Fibroblast of upper back skin (primary cell): Measurements from ENCODE around the gene ZNF341.

Source experiments
- DNase-seq: peaks from one replicate; pipeline ENCODE4 v3.0.0-alpha.2; 2013

The ZNF341 gene

DNA sequence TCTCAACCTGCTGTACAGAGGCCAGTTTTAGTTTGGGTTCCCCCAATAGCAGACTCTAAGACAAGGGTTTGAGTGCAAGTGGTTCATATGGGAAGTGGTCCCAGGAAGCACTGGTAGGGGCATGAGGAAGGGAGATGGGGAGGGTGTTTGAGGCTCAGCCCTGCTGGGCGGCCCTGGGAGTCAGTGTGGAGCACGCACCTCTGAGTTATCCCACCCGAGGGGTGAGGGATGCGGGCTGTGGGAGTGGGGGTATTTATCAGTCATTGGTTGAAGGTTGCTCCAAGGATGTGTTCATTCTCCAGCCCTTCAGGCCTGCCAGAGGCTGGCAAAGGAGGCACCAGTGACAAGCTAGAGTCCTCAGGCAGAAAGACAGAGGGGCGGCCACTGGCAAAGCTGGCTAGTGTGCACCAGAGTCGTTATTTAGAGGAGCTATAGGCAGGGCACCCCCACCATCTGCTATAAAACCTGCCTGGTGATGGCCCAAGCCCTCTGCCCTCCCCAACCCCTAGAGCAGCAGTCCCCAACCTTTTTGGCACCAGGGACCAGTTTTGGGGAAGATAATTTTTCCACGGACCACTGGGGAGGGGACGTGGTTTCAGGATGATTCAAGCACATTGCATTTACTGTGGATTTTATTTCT lies 28.2 kb upstream of the ZNF341 start:
- no peak for DNase-seq

DNA sequence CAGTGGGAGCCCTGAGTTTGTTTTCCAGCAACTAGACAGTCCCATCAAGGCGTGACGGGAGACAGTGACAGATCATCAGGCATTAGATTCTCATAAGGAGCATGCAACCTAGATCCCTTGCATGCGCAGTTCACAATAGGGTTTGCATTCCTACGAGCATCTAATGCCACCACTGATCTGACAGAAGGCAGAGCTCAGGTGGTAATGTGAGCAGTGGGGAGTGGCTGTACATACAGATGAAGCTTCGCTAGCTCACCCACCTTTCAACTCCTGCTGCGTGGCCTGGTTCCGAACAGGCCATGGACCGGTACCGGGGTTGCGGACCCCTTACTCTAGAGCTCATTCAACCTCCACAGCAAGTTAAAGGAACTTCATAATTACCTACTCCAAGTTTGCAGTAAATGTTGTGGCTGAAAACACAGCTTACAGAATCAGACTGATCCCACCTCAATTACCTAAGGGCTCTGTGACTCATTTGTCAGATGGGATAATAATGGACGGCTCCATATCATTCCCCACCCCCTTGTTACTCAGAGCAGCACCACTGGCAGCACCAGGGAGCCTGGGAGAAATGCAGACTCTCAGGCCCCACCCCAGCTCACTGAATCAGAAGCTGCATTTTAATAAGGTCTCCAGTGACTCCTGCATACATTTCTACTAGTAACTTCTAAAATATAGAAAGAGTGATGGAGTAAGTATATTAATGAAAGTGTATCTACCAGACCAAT lies 27.4 kb upstream of the ZNF341 start:
- DNase-seq: no peak

DNA sequence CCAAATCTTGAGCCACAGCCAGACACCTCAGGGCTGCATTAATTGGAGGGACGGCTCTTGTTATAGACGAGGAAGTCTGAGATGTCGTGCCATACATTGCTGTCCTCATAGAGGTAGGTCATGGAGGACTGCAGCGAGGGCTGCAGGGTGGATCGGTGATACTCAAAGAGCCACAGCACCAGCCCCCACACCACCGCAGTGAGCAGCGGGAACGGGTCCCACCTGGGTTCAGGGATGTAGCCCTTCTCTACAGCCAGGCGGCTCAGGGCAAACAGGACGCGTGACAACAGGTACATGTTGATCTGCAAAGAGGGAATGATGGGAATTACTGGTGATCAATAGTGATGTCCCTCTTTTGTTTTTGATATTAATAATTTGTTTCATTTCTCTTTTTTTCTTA lies 24.1 kb upstream of the ZNF341 start:
- no peak for DNase-seq

DNA sequence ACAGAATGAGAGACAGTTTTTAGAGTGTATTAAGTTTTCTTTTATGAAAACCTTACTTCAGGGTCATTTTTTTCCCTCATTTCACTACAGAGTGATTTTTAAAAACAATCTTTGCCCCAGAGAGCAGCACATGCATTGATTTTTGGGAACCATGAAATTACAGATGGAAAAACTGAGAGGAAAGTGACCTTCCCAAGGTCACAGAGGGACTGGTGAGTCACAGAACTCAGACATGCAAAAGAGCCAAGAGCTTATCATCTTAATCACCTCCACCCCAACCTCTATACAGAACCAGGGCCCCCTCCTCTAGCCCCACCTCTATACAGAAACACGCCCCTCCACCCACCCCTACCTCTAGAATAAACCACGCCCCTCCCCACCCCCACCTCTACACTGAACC lies 22.4 kb upstream of the ZNF341 start:
- no peak for DNase-seq

DNA sequence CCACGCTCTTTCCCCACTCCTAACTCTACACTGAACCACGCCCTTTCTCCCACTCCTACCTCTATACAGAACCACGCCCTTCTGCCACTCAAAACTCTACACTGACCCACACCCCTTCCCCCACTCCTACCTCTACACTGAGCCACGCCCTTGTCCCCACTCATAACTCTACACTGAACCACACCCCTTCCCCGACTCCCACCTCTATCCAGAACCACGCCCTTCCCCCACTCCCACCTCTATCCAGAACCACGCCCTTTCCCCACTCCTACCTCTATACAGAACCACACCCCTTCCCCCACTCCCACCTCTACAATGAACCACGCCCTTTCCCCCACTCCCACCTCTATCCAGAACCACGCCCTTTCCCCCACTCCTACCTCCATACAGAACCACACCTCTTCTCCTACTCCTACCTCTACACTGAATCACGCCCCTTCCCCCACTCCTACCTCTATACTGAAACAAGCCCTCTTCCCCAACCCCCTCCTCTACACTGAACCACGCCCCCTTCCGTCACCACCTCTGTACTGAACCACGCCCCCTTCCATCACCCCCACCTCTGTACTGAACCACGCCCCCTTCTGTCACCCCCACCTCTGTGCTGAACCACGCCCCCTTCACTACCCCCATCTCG lies 21.8 kb upstream of the ZNF341 start:
- no peak for DNase-seq

DNA sequence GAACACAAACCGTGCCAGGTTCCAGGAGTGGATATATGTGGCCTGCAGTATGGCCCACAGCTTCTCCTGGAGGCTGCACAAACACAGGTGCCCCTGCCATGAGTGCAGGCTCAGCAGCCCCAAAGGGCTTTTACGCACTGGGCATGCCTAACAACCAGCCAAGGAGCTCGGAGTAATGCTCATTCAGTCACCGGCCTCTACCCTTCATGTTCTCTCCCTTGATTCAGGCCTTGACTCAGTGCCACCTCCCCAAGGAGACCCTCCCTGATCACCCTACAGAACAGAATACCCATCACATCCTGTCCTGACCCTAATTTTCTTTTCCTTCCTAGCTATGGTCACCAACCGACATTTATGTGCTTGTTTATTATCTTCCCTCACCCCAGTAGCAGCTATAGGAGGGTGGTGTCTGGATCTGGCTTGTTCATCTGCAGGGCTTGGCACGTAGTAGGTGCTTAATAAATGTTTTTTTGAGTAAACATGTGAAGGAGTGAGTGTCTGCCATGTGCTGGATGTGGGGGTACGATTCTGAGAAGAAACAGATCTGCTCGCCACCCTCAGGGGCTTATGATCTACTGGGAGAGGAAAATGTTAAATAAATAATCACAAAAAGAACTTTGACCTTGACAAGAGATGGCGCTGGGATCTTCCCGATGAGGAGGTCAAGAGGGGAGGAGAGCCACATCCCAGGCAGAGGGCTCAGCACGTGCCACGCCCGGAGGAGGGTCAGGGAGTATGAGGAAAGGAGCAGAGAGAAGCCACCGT lies 20.9 kb upstream of the ZNF341 start:
- DNase-seq: no peak

DNA sequence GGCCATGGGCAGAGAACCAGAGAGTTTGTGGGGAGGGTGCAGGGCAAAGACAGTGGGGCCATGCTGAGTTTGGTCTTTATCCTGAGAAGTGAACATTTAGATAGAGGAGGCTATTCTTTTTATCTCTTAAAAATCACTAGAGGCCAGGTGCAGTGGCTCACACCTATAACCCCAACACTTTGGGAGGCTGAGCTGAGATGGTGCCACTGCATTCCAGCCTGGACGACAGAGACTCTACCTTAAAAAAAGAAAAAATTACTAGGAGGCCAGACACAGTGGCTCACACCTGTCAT lies 20.4 kb upstream of the ZNF341 start:
- DNase-seq: no peak

DNA sequence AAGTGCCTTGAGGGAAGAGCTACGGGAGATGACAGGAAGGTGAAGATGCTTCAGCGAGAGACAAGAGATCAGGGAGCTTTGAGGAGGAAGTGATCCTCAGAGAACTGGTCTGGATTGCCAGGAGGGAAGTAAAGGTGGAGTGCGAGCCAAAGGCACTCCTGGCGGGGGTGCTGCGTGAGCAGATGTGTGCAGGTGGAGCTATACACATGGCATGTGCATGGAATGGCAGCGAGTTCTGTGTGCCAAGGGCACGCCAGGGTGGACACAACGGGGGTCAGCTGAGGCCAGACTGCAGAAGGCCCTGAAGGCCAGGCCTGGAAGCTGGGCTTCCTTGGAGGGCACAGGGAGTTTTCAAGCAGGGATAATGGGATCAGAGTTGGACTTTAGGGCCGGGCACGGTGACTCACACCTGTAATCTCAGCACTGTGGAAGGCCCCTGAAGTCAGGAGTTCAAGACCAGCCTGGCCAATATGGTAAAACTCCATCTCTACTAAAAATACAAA lies 17.9 kb upstream of the ZNF341 start:
- DNase-seq: no peak

DNA sequence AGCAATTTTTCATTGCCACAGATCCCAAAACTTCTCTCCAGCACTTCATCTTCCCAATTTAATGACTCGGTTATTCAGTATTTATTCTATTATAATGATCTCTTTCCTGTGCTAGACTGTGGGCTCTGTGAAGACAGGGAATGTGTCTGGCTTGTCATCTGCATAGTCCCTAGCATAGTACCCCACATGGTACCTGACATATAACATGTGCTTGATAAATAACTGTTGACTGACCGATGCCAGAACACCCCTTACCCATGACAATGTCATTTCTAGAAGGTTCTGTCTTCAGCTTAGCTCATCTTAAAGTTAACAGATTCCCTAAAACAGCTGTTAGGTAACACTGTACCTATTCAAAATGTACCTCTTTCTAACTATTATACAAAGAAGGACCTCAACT lies 15.3 kb upstream of the ZNF341 start:
- DNase-seq: no peak

DNA sequence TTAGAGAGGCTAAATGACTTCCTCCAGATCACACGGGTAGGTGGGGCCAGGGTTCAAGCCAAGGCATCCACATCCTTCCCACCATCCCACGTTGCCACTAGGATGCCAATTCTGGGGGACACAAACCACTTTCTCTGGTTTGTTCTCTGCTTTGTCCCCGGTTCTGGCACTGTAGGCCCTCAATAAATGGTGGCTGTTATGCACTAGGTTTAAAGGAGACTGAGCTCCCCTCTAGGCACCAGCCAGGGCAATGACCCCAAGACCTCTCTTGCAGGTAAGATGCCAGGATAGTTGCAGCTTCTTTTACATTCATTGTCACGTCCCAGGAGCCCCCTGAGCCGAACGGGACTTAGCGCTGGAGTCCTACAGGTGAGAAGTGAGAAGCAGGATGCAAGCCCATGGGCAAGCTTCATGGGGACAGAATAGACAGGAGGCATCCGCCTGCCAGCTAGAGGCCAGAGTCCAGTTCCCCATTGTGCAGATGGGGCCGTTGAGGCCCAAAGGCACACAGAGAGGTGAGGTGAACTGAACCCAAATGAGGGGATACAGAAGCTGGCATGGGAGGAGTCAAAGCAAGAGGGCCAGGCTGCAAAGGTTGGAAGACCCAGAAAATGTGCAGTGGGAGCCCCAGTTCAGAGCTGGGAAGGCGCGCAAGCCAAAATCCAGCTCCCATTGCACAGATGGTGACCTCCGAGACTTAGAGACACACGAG lies 12.4 kb upstream of the ZNF341 start:
- no peak for DNase-seq

DNA sequence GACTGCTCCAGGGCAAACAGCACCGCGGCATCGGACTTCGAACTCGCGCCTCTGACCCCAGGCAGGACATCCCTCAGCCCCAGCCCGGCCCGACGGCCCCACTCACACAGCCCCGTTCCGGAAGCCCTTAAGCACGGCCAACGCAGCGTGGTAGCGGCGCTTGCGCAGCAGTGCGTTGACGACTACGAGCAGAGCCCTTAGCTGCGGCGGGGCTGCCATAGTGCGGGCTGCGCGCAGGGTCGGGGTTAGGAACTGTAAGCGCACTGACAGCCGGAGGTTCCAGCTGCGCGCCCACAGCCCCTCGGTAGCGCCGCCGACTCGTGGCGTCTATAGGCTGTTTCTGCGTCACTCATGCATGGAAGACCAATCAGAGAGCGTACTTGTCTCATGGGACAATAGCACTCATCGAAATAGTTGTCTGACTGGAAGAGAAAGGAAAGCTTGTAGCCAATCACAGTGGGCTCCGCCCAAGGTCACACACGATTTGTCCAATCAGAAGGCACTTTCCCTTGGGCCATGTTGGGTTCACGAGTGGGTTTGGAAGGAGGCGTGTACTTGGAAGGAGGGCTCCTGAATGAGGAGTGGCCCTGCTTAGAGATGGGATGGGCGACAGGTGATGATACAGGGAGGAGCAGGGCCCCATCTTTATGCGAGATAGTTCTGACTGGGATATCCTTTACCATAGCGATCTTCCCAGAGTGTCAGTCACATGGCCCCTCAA lies 11.6 kb upstream of the ZNF341 start, which contains the start of gene PXMP4:
TSS of gene PXMP4 (minus strand) at position 322 of the 721 bp plus-strand sequence. CDS start at position 219, 103 bp downstream.
- DNase-seq: peak; percentile 99

DNA sequence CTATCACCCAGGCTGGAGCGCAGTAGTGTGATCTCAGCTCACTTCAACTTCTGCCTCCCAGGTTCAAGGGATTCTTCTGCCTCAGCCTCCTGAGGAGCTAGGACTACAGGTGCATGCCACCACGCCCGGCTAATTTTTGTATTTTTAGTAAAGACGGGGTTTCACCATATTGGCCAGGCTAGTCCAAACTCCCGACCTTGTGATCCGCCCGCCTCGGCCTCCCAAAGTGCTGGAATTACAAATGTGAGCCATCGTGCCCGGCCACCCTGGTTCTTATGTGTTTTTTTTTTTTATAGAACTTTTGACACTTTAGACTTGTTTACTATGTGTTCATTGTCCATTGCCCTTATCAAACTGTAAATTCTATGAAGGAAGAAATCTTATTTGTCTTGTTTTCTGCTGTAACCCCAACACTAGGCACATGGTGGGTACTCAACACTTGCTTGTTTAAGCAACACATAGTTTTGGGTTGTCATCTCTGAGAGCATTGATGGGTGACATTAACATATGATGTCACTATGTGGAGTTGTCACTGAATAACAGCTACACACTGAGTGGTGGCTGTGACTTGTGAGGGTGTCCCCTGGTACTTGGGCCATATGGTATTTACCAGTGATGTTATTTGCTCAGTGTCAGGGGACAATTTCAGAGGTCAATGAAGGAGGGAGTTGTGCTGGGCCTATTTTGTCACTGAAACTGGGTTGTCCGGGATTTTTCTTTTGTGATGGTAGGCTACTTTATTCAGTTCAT lies 10.2 kb upstream of the ZNF341 start:
- no peak for DNase-seq

DNA sequence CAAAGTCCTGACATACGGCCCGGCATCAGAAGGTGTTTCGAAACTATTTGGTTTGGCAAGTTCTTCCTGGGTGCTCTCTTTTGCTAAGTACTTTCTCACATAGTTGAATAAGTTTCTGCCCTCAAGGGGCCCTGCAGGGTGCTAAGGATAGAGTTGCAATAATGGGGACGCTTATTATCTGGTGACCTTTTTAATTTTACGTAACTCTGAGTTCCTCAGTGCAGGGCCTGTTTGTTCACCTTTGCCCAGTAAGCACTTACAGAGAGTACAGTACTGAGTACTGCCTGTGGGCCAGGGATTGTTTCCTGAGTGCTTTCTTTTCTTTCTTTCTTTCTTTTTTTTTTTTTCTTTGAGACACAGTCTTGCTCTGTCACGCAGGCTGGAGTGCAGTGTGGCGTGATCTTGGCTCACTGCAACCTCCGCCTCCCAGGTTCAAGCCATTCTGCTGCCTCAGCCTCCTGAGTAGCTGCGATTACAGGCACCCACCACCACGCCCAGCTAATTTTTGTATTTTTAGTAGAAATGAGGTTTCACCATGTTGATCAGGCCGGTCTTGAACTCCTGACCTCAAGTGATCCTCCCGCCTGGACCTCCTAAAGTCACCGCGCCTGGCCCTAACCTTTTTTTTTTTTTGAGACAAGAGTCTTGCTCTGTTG lies 7.2 kb upstream of the ZNF341 start:
- no peak for DNase-seq

DNA sequence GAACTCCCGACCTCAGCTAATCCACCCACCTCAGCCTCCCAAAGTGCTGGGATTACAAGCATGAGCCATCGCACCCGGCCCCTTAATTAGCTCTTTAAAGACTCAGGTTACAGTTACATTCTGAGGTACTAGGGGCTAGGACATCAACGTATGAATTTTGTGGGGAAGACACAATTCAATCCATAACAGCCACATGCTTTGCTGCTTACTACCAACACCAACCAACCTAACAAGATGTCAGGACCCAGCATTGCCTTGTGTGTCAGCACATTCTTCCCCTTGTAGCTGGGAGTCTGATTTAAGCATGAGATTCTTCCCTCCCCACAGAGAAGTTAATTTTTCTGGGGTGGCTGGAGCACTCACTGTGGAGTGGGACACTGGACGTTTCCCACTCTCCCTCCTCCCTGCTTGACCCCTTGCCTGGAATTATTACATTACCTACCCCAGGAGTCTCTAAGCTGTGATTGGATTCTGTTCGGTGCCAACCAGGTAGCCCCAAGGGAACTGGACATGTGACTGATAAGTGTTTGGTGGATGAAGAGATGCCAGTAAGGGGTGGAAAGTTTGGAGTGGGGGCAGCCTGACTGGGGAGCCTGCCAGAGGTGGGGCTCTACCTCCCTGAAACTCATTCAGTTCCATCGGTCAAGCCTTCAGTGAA lies 6.1 kb upstream of the ZNF341 start:
- DNase-seq: no peak

DNA sequence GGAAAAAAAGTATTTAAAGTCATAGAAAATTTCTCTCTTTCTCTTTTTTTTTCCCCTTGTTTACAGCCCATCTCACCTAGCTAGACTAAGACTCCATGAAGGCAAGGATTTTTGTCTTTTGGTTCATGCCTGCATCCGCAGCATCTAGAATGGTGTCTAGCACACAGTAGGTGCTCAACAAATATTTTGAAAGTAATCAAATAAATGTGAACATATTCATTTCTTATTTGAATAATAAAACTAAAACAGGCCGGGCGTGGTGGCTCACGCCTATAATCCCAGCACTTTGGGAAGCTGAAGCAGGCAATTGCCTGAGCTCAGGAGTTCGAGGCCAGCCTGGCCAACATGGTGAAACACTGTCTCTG lies 4.7 kb upstream of the ZNF341 start:
- no peak for DNase-seq

DNA sequence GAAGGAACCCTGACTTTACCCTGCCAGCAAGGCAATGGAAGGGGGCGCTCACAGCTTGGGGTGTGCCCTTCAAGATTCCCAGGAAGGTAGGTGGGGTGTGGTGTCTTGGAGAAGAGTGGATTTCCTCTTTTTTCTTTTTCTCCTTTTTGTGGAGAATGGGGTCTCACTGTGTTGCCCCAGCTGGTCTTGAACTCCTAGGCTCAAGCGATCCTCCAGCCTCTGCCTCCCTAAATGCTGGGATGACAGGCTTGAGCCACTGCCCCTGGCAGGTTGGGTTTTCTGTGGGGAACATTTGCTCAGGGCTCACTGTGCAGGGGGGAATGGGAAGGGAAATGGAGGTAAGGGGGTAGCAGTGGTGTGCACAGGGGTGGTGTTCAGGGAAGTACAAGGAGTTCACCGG lies 4.0 kb upstream of the ZNF341 start:
- no peak for DNase-seq

DNA sequence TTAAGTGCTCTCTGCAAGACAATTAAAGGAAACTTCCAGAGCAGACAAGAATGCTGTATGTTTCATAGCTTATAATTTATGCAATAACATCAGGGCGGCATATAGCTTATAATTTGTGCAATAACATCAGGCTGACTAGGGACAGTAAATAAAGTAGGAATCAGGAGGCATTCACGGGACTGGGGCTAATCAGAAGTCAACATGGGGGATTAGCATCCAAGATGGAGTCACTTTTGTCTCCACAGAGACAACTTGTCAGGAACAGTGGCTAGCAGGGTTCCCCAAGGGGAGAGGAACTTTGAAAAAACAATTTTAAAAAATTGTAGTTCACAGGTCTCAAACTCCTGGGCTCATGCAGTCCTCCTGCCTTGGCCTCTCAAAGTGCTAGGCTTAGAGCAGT lies 3.3 kb upstream of the ZNF341 start:
- DNase-seq: no peak

DNA sequence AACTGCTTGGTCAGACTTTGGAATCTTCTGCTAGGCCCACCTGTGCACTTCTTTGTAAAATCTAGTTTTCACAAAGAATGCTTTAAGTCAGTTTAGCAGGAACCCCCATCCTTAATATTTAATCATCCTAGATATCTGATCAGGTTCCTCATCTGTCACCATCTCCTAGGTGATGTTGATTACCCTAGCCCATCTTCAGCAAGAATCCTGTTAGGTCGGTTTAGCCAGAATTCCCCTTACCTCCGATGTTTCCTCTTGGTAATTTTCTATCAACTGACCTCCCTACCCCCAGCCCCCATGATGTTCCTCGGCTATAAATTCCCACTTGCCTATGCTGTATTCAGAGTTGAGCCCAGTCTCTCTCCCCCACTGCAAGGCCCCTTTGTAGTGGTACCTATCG lies 2.7 kb upstream of the ZNF341 start:
- DNase-seq: no peak

DNA sequence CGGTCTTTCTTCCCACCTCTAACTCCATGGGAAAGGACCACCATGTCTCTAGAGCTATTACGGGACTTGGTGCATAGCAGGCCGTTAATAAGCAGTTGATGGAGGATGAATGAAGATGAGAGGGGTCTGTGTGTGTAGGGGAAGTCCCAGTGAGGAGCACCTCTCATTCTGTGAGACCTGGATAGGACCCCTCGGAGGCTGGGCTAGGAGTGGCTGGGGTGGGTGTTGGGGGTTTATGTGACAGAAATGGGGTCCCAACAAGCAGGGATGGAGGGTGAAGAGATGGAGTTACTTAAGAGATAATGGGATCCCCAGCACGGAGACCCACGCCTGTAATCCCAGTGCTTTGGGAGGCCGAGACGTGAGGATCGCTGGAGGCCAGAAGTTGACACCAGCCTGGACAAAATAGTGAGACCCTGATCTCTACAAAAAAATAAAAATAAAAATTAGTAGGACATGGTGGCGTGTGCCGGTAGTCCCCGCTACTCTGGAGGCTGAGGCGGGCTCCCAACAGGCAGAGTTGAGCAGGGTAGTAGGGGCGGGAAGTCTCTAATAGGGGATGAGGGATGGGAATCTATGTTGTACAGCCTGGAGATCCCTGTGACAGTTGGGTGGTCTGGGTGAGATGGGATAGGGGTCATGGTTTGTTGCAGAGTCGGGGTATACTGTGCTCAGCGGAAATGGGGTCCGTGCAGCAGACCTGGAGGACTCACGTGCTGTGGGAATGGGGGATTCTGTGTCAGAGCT lies 677 bp upstream of the ZNF341 start:
- DNase-seq: no peak
